Measurements from ENCODE around the gene S100A1.
"Not testable (repeated sequence)": the region's sequence is repeated elsewhere in the genome, so short reads cannot be mapped to it uniquely, and the experiment has no call there.

Gene S100A1

GRCh38 chr1:153583976-153584375 lies 44.3 kb upstream of the S100A1 start:
- Histone ChIP-seq H3K4me2 (ENCODE audit: low read length) (peak overlapping the region; percentile 28), H3K9me3 (ENCODE audit: insufficient read depth, low read length) (no peaks in the 10 kb centered on the region), H3K27ac (ENCODE audit: low read length) (no peak overlapping the region), H3K79me2 (ENCODE audit: low read length) (no peaks in the 10 kb centered on the region), H3K36me3 (replicated peaks; ENCODE audit: low read depth, low read length) (no peaks in the 10 kb centered on the region), H3K27me3 (ENCODE audit: low read depth, low read length) (no peaks in the 10 kb centered on the region), H2AFZ (ENCODE audit: low read depth, low read length) (peak overlapping the region; percentile 97), H3K9ac (ENCODE audit: low read length) (0 out of 2 replicates have a peak overlapping the region, but pooled peaks have one; percentile 9), H3K4me3 (ENCODE audit: low read length) (no peak overlapping the region; the same call in 1 of the 2 replicates), H3K4me1 (ENCODE audit: low read length) (peaks cover 36% of the 10 kb centered on the region), H4K20me1 (ENCODE audit: insufficient read depth, low read length) (no peaks in the 10 kb centered on the region)
- no peak for TF ChIP-seq CTCF (IDR thresholded peaks at IDR 0.05; ENCODE audit: low read depth, low read length)
- no peak for TF ChIP-seq EZH2phosphoT487 (IDR thresholded peaks at IDR 0.05; ENCODE audit: low read depth)

- no peaks in the 10 kb centered on the region for H3K27me3 ChIP-seq (ENCODE audit: low read depth, low read length)
- TF ChIP-seq CTCF (IDR thresholded peaks at IDR 0.05; ENCODE audit: low read depth, low read length) (no peak), EZH2phosphoT487 (IDR thresholded peaks at IDR 0.05; ENCODE audit: low read depth) (no peak)
- no peaks in the 10 kb centered on the region for H4K20me1 ChIP-seq (ENCODE audit: insufficient read depth, low read length)
- no peaks in the 10 kb centered on the region for H3K36me3 ChIP-seq (replicated peaks; ENCODE audit: low read depth, low read length)
- no peaks in the 10 kb centered on the region for H3K79me2 ChIP-seq (ENCODE audit: low read length)
- no peak overlapping the region for H3K4me2 ChIP-seq (ENCODE audit: low read length)
- H3K27ac ChIP-seq (ENCODE audit: low read length) = no peak overlapping the region
- peaks cover 36% of the 10 kb centered on the region for H3K4me1 ChIP-seq (ENCODE audit: low read length)
- H3K9me3 ChIP-seq (ENCODE audit: insufficient read depth, low read length) = no peaks in the 10 kb centered on the region
- no peak overlapping the region for H2AFZ ChIP-seq (ENCODE audit: low read depth, low read length)
- H3K9ac ChIP-seq (ENCODE audit: low read length) = no peak overlapping the region
- no peak overlapping the region for H3K4me3 ChIP-seq (ENCODE audit: low read length)
Measured at GRCh38 chr1:153585006-153585405, 43.2 kb upstream of the S100A1 start.

GRCh38 chr1:153586347-153586746 lies 41.9 kb upstream of the S100A1 start:
- Histone ChIP-seq H3K36me3 (replicated peaks; ENCODE audit: low read depth, low read length) (no peaks in the 10 kb centered on the region), H2AFZ (ENCODE audit: low read depth, low read length) (peak overlapping the region; percentile 78), H3K4me2 (ENCODE audit: low read length) (no peak overlapping the region), H3K27ac (ENCODE audit: low read length) (no peak overlapping the region), H3K9ac (ENCODE audit: low read length) (no peak overlapping the region), H3K79me2 (ENCODE audit: low read length) (no peaks in the 10 kb centered on the region), H3K27me3 (ENCODE audit: low read depth, low read length) (no peaks in the 10 kb centered on the region), H3K4me3 (ENCODE audit: low read length) (no peak overlapping the region), H4K20me1 (ENCODE audit: insufficient read depth, low read length) (no peaks in the 10 kb centered on the region), H3K4me1 (ENCODE audit: low read length) (peaks cover 36% of the 10 kb centered on the region), H3K9me3 (ENCODE audit: insufficient read depth, low read length) (no peaks in the 10 kb centered on the region)
- TF ChIP-seq EZH2phosphoT487 (IDR thresholded peaks at IDR 0.05; ENCODE audit: low read depth) (no peak), CTCF (IDR thresholded peaks at IDR 0.05; ENCODE audit: low read depth, low read length) (no peak)

- no peak for TF ChIP-seq EZH2phosphoT487 (IDR thresholded peaks at IDR 0.05; ENCODE audit: low read depth)
- TF ChIP-seq CTCF (IDR thresholded peaks at IDR 0.05; ENCODE audit: low read depth, low read length) = no peak
- Histone ChIP-seq H3K9me3 (ENCODE audit: insufficient read depth, low read length) (no peaks in the 10 kb centered on the region), H3K36me3 (replicated peaks; ENCODE audit: low read depth, low read length) (no peaks in the 10 kb centered on the region), H4K20me1 (ENCODE audit: insufficient read depth, low read length) (no peaks in the 10 kb centered on the region), H3K27ac (ENCODE audit: low read length) (no peak overlapping the region), H3K4me1 (ENCODE audit: low read length) (peaks cover 36% of the 10 kb centered on the region), H3K27me3 (ENCODE audit: low read depth, low read length) (no peaks in the 10 kb centered on the region), H3K4me3 (ENCODE audit: low read length) (no peak overlapping the region), H3K9ac (ENCODE audit: low read length) (peak overlapping the region; percentile 40; the same call in 1 of the 2 replicates), H3K79me2 (ENCODE audit: low read length) (no peaks in the 10 kb centered on the region), H2AFZ (ENCODE audit: low read depth, low read length) (peak overlapping the region; percentile 74; the same call in 1 of the 2 replicates), H3K4me2 (ENCODE audit: low read length) (peak overlapping the region; percentile 53)
Measured at GRCh38 chr1:153587314-153587713, 40.9 kb upstream of the S100A1 start.

GRCh38 chr1:153588033-153588432 lies 40.2 kb upstream of the S100A1 start:
- Histone ChIP-seq H3K4me2 (ENCODE audit: low read length) (peak overlapping the region; percentile 53), H3K4me1 (ENCODE audit: low read length) (peaks cover 43% of the 10 kb centered on the region)

More at GRCh38 chr1:153588033-153588432, 40.2 kb upstream of the S100A1 start:
- not testable (repeated sequence) for H3K27me3 ChIP-seq (ENCODE audit: low read depth, low read length); H3K27ac ChIP-seq (ENCODE audit: low read length); H3K36me3 ChIP-seq (replicated peaks; ENCODE audit: low read depth, low read length); H3K9me3 ChIP-seq (ENCODE audit: insufficient read depth, low read length); H3K79me2 ChIP-seq (ENCODE audit: low read length); H4K20me1 ChIP-seq (ENCODE audit: insufficient read depth, low read length)
- Histone ChIP-seq H3K4me3 (ENCODE audit: low read length) (peak overlapping the region; percentile 34), H3K9ac (ENCODE audit: low read length) (peak overlapping the region; percentile 40), H2AFZ (ENCODE audit: low read depth, low read length) (peak overlapping the region; percentile 74)
